ENCODE measurements around the gene SQSTM1. TPM values are rescaled to one million over a fixed set of nuclear protein-coding genes. Genes with fewer than 3 reads are reported as not detected.

The SQSTM1 gene
- polyA plus RNA-seq, 4 donors: 135 to 217 (median 172) TPM

DNA sequence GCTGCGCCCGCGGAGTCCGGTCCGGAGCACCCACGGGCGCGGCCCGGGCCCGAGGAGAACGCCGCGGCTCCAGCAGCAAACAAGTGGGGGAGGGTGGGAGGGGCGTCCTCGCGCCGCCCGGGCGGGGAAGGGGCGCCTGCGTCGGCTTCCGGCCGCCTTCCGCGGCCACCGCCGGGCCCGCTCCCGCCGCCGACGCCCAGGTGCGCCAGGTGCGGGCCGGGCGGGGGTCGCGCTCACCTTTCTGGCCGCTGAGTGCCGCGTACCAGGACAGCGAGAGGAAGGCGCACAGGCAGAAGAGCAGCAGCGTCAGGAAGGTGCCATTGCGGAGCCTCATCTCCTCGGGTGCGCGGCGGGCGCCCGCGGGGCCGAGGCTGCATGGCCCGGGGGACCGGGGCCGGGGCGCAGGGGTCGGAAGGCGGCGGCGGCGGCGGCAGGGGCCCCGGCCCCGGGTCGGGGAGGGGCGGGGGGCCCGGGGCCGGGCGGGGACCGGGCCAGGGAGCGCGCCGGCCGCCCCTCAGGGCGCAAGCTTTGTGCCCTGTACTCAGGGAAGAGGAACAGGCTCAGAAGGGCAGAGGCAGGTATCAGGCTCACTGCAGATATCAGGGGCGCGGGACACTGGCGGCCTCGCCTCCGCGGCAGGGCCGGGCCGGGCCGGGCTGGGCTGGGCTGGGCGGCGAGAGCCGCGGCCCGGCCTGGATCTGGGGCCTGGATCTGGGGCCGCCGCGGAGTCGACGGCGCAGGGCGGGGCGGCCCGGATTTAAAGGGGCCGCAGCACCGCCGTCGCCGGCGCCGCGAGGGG, 14.3 kb upstream of the SQSTM1 start, which contains the start of gene MGAT4B:
MGAT4B (minus strand) TSS at position 617 of the 799 bp plus-strand sequence; CDS start at position 334, 283 bp downstream.
- FAIRE-seq (no peak), DNase-seq (peak; percentile 88 to 93)
- Histone ChIP-seq H3K9me3 (ENCODE audit: control insufficient read depth in 2 of 2, insufficient read depth in 1 of 2, low read depth in 1 of 2, low read length in 1 of 2) (peaks cover 0 to 7% of the 10 kb centered on the region in 2 donors), H3K27ac (ENCODE audit: low read depth in 1 of 3, low read length in 2 of 3) (peak within 1 kb of the TSS; percentile 94 to 100 (median 94)), H3K36me3 (ENCODE audit: control insufficient read depth in 3 of 3, insufficient read depth in 2 of 3, low read depth in 1 of 3, low read length in 3 of 3) (peaks cover 0 to 36% (median 2%) of the 10 kb centered on the region in 3 donors), H3K4me1 (ENCODE audit: control insufficient read depth in 3 of 3, insufficient read depth in 2 of 3, low read depth in 1 of 3, low read length in 2 of 3) (peaks cover 0 to 39% (median 7%) of the 10 kb centered on the region in 3 donors), H3K4me3 (ENCODE audit: low read depth in 1 of 3, low read length in 3 of 3) (peak within 1 kb of the TSS; percentile 57 to 99 (median 89)), H3K27me3 (ENCODE audit: control insufficient read depth in 3 of 3, insufficient read depth in 3 of 3, low read length in 3 of 3) (no peaks in the 10 kb centered on the region)
- 0 to 1% (median 1%) methylated on average over 22 to 108 of the region's 108 CpGs for WGBS, 3 donors

DNA sequence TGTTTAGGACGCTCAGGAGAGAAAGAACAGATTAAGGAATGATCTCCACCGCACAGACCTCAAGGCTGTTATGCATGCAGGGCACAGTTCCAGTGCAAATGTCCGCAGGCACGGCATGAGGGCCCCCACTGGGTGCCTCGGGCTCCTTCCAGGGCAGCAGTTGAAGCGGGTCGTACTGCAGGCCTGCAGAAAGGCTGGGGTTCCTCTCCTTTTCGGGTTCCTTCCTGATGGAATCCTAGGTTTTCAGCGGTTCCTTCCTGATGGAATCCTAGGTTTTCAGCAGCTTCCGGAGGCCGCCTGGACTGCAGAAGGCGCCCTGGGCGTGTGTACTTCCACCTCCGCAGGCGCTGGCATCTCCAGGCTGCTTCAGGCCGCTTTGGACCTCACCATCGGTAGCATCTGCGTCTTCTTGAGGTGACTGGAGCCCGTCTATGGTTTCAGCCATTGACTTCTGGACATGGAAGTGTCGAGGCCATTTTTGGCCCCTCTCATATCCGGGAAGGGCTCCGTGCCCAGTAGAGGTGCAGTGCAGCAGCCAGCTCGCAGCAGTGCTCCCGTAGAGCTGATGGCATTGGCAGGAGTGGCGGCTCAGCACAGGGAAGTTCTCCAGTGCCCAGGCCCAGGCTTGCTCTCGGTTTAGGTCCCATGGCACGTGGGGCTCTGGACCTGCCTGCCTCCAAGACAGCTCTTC, 8.4 kb upstream of the SQSTM1 start:
- Histone ChIP-seq H3K27me3 (ENCODE audit: control insufficient read depth in 3 of 3, insufficient read depth in 3 of 3, low read length in 3 of 3) (no peaks in the 10 kb centered on the region), H3K27ac (ENCODE audit: low read depth in 1 of 3, low read length in 2 of 3) (no peak overlapping the region), H3K9me3 (ENCODE audit: control insufficient read depth in 2 of 2, insufficient read depth in 1 of 2, low read depth in 1 of 2, low read length in 1 of 2) (peaks cover 0 to 7% of the 10 kb centered on the region in 2 donors), H3K4me3 (ENCODE audit: low read depth in 1 of 3, low read length in 3 of 3) (no peak overlapping the region), H3K4me1 (ENCODE audit: control insufficient read depth in 3 of 3, insufficient read depth in 2 of 3, low read depth in 1 of 3, low read length in 2 of 3) (peaks cover 0 to 8% (median 0%) of the 10 kb centered on the region in 3 donors), H3K36me3 (ENCODE audit: control insufficient read depth in 3 of 3, insufficient read depth in 2 of 3, low read depth in 1 of 3, low read length in 3 of 3) (peaks cover 0 to 31% (median 0%) of the 10 kb centered on the region in 3 donors)
- no peak for DNase-seq
- FAIRE-seq: no peak
- WGBS, 3 donors: 94 to 95% (median 95%) methylated on average over 27 of the region's 27 CpGs

DNA sequence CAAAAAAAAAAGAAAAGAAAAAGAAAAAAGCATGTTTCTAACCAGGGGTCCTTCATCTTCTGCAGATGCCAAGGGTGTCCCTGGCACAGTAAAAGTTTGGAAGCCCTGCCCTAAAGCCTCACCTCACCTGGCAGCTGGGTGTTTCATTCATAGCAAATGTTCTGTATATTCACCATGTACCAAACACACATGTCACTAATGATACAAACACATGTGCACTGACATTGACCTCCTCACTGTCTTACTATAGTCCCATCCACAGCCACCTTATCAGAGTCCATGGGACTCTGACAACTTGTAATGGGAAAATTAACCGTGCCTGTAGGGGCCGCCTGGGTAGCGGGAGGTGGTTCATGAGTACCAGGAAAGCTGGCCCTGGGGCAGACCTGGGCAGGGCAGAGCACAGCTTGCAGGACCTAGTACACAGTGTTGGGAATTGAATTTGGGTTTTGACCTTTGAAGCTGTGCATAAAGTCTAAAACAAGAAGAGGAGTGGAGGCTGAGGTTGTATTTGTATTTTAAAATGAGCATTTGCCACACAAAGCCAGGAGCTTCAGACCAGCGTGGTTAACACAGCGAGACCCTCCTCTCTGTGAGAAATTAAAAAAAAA, 7.6 kb upstream of the SQSTM1 start:
- peaks cover 0 to 10% (median 2%) of the 10 kb centered on the region in 3 donors for H3K4me1 ChIP-seq (ENCODE audit: control insufficient read depth in 3 of 3, insufficient read depth in 2 of 3, low read depth in 1 of 3, low read length in 2 of 3)
- no peak for FAIRE-seq
- WGBS, 3 donors: 66 to 86% (median 73%) methylated on average over 5 of the region's 5 CpGs
- H3K27ac ChIP-seq (ENCODE audit: low read depth in 1 of 3, low read length in 2 of 3): no peak overlapping the region
- H3K9me3 ChIP-seq (ENCODE audit: control insufficient read depth in 2 of 2, insufficient read depth in 1 of 2, low read depth in 1 of 2, low read length in 1 of 2): peaks cover 0 to 7% of the 10 kb centered on the region in 2 donors
- no peaks in the 10 kb centered on the region for H3K27me3 ChIP-seq (ENCODE audit: control insufficient read depth in 3 of 3, insufficient read depth in 3 of 3, low read length in 3 of 3)
- H3K36me3 ChIP-seq (ENCODE audit: control insufficient read depth in 3 of 3, insufficient read depth in 2 of 3, low read depth in 1 of 3, low read length in 3 of 3): peaks cover 0 to 31% (median 0%) of the 10 kb centered on the region in 3 donors
- no peak overlapping the region for H3K4me3 ChIP-seq (ENCODE audit: low read depth in 1 of 3, low read length in 3 of 3)
- DNase-seq: no peak

DNA sequence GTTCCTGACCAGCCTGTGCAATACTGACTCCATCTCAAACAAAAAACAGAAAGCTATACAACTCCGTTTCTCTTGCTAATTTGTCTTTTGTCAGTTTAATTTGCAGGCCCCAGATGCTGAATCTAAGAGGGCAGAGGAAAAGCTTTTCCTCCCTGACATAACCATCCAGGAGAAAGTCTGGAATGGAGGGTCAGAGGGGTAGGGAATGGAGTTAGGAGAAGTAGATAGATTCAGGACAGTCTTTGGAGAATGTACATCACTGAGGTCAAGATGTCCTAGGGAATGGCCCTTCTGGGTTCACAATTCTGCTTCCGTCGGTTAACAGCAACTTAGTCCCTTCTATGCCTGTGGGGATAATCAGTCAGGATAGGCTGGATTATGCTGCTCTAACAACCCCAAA, 6.6 kb upstream of the SQSTM1 start:
- Histone ChIP-seq H3K4me1 (ENCODE audit: control insufficient read depth in 3 of 3, insufficient read depth in 2 of 3, low read depth in 1 of 3, low read length in 2 of 3) (peaks cover 0 to 14% (median 5%) of the 10 kb centered on the region in 3 donors), H3K36me3 (ENCODE audit: control insufficient read depth in 3 of 3, insufficient read depth in 2 of 3, low read depth in 1 of 3, low read length in 3 of 3) (peaks cover 0 to 31% (median 0%) of the 10 kb centered on the region in 3 donors), H3K9me3 (ENCODE audit: control insufficient read depth in 2 of 2, insufficient read depth in 1 of 2, low read depth in 1 of 2, low read length in 1 of 2) (peaks cover 0 to 7% of the 10 kb centered on the region in 2 donors), H3K4me3 (ENCODE audit: low read depth in 1 of 3, low read length in 3 of 3) (no peak overlapping the region), H3K27me3 (ENCODE audit: control insufficient read depth in 3 of 3, insufficient read depth in 3 of 3, low read length in 3 of 3) (no peaks in the 10 kb centered on the region), H3K27ac (ENCODE audit: low read depth in 1 of 3, low read length in 2 of 3) (no peak overlapping the region)
- FAIRE-seq (no peak), DNase-seq (no peak)
- WGBS, 3 donors: 80 to 86% (median 81%) methylated on average over 3 of the region's 3 CpGs

DNA sequence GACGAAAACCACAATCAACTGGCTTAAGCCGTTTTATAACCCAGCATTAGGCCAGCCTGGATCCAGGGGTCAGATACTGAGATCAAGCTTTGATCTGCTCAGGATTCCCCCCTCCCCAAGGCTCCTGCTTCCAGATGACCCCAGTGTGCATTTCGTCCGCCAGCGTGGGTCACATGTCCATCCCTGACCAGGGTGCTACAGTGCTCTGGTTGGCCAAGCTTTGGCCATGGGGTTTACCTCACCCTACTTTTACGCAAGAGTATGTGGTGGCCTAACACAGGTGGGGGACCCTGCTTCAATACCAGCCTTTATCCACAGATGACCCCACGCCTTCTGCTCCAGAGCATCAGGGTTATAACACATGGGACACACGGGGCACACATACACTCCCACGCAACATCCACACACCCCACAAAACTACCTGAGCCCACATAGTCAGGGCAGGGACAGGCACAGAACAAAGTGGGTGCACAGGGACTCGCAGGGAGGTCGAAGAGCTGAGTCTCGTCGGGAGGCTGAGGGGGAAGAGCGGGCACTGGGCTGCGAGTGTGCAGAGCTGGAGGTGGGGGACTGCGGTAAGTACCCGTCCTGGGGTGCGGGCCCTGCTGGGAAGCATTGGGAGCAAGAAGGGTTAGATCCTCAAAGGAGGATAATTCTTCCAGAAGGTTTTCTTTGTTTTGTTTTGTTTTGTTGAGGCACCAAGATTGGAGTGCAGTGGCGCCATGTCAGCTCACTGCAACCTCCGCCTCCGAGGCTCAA, 5.0 kb upstream of the SQSTM1 start:
- FAIRE-seq (no peak), DNase-seq (no peak)
- Histone ChIP-seq H3K4me1 (ENCODE audit: control insufficient read depth in 3 of 3, insufficient read depth in 2 of 3, low read depth in 1 of 3, low read length in 2 of 3) (peaks cover 0 to 29% (median 10%) of the 10 kb centered on the region in 3 donors), H3K36me3 (ENCODE audit: control insufficient read depth in 3 of 3, insufficient read depth in 2 of 3, low read depth in 1 of 3, low read length in 3 of 3) (peaks cover 0 to 34% (median 0%) of the 10 kb centered on the region in 3 donors), H3K4me3 (ENCODE audit: low read depth in 1 of 3, low read length in 3 of 3) (no peak overlapping the region), H3K9me3 (ENCODE audit: control insufficient read depth in 2 of 2, insufficient read depth in 1 of 2, low read depth in 1 of 2, low read length in 1 of 2) (peaks cover 0 to 6% of the 10 kb centered on the region in 2 donors), H3K27ac (ENCODE audit: low read depth in 1 of 3, low read length in 2 of 3) (no peak overlapping the region), H3K27me3 (ENCODE audit: control insufficient read depth in 3 of 3, insufficient read depth in 3 of 3, low read length in 3 of 3) (no peaks in the 10 kb centered on the region)
- WGBS, 3 donors: 95 to 97% (median 95%) methylated on average over 21 of the region's 21 CpGs

DNA sequence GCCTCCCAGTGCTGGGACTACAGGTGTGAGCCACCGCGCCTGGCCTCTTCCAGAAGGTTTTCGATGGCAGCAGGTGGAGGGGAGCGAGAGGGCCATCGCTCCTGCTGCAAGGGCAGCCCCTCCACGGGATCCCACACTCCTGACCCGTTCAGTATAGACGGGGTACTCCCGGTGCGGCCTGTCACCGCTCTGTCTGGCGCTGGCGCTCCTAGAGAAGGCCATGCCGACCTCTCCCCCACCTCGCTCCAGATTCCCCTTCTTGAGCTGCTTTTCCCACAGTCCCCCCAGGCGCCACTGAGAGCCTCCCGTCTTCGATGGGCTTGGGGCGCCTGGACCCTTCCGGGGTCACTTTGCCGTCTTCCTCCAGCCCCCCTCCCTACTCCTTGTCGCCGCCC, 4.3 kb upstream of the SQSTM1 start:
- Histone ChIP-seq H3K9me3 (ENCODE audit: control insufficient read depth in 2 of 2, insufficient read depth in 1 of 2, low read depth in 1 of 2, low read length in 1 of 2) (no peaks in the 10 kb centered on the region), H3K4me3 (ENCODE audit: low read depth in 1 of 3, low read length in 3 of 3) (peak overlapping the region in 2 of 3 donors; percentile 41 to 46), H3K36me3 (ENCODE audit: control insufficient read depth in 3 of 3, insufficient read depth in 2 of 3, low read depth in 1 of 3, low read length in 3 of 3) (peaks cover 0 to 34% (median 0%) of the 10 kb centered on the region in 3 donors), H3K27ac (ENCODE audit: low read depth in 1 of 3, low read length in 2 of 3) (no peak overlapping the region), H3K27me3 (ENCODE audit: control insufficient read depth in 3 of 3, insufficient read depth in 3 of 3, low read length in 3 of 3) (no peaks in the 10 kb centered on the region), H3K4me1 (ENCODE audit: control insufficient read depth in 3 of 3, insufficient read depth in 2 of 3, low read depth in 1 of 3, low read length in 2 of 3) (peaks cover 0 to 29% (median 10%) of the 10 kb centered on the region in 3 donors)
- WGBS, 3 donors: 60 to 80% (median 71%) methylated on average over 18 to 23 of the region's 23 CpGs
- DNase-seq (no peak), FAIRE-seq (no peak)

DNA sequence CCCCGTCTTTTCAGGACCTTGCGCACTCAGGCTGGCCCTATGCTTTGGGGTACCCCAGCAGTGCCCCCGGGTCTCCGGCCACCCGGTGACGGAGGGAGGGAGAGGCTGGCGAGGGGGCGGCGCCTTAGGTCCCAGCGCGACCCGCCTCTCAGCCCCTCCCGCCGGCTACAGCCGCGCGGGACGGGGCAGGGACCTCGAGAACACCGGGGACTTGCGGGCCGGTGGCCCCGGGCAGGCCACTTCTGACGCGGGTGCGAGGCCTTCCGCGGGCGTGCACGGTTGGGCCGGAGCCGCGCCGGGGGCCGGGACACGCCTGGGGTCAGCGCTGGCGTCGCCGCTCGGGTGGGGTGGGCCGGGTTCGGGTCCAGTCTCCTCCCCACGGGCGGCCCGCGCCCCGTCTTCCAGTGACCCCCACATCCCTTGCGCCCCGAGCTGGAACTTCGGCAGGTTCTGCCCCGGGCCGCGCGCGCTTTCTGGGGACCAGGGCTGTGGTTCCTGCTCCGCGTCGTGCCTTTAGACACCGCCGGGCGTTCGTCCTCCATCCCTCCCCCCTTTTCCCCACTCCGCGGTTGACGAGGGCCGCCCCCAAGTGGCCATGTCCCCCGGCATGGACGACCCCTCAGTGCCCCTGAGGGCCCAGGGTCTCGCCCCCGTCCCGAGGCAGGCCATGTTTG, 3.8 kb upstream of the SQSTM1 start:
- Histone ChIP-seq H3K36me3 (ENCODE audit: control insufficient read depth in 3 of 3, insufficient read depth in 2 of 3, low read depth in 1 of 3, low read length in 3 of 3) (peaks cover 0 to 30% (median 0%) of the 10 kb centered on the region in 3 donors), H3K4me3 (ENCODE audit: low read depth in 1 of 3, low read length in 3 of 3) (peak overlapping the region in 2 of 3 donors; percentile 41 to 46), H3K27ac (ENCODE audit: low read depth in 1 of 3, low read length in 2 of 3) (no peak overlapping the region), H3K9me3 (ENCODE audit: control insufficient read depth in 2 of 2, insufficient read depth in 1 of 2, low read depth in 1 of 2, low read length in 1 of 2) (no peaks in the 10 kb centered on the region), H3K27me3 (ENCODE audit: control insufficient read depth in 3 of 3, insufficient read depth in 3 of 3, low read length in 3 of 3) (no peaks in the 10 kb centered on the region), H3K4me1 (ENCODE audit: control insufficient read depth in 3 of 3, insufficient read depth in 2 of 3, low read depth in 1 of 3, low read length in 2 of 3) (peaks cover 0 to 30% (median 10%) of the 10 kb centered on the region in 3 donors)
- FAIRE-seq (no peak), DNase-seq (peak in 1 of 2 donors; percentile 67)
- 1 to 3% (median 2%) methylated on average over 57 to 72 of the region's 72 CpGs for WGBS, 3 donors

Data from small intestine (tissue), 7 donors.